ENCODE measurements around the gene VEGFA.

- TF ChIP-seq CTCF (conservative IDR thresholded peaks at IDR 0.05 in 1 of 2, IDR thresholded peaks at IDR 0.05 in 1 of 2; ENCODE audit: extremely low read depth in 1 of 2, insufficient read depth in 1 of 2, low read depth in 1 of 2, low read length in 2 of 2), result no peak
- TF ChIP-seq EZH2 (IDR thresholded peaks at IDR 0.05; ENCODE audit: borderline replicate concordance, low read length), result no peak
Observed at GRCh38 chr6:43746071-43746470, 23.9 kb upstream of the VEGFA start.
